HG03196 (cell line): ENCODE data around the gene BIRC7.

Experiments used
- ATAC-seq: cut with Tn5 transposase; IDR thresholded peaks from one replicate; pipeline ENCODE4 v1.9.1; 2021; ENCODE audit not compliant: unreplicated experiment

Gene BIRC7, protein sequence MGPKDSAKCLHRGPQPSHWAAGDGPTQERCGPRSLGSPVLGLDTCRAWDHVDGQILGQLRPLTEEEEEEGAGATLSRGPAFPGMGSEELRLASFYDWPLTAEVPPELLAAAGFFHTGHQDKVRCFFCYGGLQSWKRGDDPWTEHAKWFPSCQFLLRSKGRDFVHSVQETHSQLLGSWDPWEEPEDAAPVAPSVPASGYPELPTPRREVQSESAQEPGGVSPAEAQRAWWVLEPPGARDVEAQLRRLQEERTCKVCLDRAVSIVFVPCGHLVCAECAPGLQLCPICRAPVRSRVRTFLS

DNA sequence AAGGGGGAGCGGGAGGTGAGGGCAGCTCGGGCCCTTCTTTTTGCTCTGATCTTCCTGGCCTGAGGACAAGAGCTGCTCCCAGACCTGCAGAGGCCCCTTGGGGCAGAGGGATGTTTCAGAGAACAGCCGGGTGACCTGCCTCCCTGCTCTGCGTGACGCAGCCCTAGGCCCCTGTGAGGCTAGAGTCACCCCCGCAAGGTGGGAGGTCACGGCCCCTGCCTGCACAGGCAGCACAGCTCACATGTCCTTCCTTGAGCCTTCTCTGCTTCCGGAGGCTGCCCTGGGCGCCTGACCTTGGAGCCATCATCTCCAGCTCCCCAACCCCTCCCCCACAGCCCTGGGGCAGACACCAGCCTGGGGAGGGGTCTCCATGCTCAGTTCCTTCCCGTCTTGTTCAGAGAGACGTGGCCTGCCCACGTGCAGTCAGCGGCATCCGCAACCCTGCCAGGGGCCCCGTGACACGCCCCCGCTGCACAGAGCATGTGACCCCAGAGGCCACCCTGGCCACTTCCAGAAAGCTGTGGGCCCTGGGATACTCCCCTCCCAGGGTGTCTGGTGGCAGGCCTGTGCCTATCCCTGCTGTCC is at the start of gene BIRC7:
Gene BIRC7, plus strand, starts transcription at position 507 of the 585 bp plus-strand sequence. CDS start 192 bp downstream, outside the sequence.
- no peak for ATAC-seq

DNA sequence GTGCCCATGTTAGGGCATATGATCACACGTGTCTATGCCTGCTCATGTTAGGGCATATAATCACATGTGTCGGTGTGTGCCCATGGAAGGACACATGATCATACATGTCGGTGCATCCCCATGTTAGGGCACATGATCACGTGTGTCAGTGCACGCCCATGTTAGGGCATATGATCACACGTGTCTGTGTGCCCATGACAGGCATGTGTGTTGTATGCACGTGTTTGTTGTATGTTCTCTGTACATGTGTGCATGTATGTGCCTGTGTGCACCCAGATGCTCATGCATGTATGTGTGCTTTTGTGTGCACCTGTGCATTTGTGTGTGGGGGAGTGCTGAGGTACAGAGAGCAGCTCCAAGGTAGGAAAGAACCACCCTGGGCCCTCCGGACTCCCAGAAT is 49.6 kb upstream of the BIRC7 start:
- no peak for ATAC-seq

DNA sequence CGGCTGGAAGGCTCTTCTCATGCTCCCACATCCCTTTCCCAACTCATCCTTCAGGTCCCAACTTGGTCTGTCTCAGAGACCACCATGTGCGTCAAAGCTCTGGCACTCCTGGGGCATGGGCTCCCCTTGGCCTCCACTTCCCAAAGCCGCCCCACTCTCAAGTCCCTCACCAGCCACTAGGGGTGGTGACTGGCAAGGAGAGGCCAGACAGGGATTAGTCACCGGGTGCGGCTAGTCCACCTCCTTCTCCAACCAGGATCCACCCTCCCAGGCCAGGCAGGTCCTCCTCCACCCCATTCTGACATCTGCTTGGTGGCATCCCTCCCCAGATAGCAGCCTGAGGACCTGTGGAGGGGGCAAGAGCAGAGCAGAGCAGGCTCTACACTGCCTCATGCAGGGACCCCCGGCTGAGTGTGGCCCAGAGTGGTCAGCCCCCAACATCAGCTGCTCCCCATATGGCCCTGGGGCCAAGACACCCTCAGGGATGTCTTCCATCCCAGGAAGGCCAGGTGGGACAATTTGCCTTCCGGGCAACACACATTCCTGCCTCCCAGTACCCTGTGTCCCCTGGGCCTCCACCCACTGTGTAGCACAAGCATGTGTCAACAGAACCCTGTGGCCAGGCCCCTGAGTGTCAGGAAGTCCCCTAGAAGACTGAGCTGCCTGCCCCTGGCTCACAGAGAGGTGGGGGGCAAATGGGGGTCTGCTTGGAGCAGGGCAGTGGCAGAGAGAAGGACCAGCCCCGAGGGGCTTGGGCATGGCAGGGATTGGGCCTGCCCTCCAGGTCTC is 49.0 kb upstream of the BIRC7 start:
- no peak for ATAC-seq

DNA sequence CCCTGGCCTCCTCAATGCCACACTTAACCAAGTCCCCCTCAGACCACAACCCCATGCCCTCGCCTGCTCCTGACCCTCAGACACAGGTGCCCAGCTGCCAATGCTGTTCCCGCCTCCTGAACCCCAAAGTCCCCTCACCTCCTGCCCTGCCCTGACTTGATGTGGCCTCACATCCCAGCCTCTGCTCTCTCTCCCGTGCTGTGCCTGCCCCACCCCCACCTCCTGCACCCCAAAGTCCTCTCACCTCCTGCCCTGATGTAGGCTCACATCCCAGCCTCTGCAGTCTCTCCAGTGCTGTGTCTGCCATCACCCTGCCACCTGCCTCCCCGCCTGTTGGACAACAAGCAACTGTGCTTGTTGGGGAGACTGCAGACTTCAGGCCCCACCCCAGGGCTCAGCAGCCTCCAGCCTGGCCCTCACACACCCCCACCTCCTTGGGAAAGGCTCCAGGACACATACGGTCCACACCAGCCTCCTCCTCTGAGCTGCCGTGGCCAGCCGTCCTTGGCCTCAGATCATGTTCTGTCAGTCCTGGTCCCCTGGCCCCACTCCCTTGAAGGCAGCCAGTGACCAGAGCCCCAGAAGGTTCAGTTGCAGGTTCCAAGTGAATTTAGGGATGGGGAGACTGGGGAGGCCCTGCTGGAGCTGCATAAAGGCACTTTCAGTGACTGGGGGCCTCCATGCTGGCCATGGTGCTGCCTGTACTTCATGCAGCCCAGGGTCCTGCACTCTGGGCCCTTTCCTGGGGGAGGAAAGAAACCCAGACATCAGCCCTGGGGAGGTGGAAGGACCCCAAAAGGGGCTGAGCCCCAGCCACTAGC is 48.2 kb upstream of the BIRC7 start:
- no peak for ATAC-seq

DNA sequence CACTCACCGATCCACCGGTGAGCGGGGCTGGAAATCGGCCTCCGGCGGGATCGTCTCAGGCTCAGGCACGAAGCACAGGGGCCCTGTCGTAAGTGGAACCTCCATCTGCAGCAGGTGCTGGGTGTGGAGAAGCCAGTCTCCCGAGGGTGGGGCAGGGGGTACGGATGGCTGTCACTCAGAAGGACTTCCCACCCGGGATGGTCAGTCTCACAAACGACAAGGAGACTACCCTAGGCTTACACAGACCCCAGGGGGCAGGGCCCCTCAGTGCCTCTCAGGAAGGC is 47.6 kb upstream of the BIRC7 start:
- ATAC-seq = no peak

DNA sequence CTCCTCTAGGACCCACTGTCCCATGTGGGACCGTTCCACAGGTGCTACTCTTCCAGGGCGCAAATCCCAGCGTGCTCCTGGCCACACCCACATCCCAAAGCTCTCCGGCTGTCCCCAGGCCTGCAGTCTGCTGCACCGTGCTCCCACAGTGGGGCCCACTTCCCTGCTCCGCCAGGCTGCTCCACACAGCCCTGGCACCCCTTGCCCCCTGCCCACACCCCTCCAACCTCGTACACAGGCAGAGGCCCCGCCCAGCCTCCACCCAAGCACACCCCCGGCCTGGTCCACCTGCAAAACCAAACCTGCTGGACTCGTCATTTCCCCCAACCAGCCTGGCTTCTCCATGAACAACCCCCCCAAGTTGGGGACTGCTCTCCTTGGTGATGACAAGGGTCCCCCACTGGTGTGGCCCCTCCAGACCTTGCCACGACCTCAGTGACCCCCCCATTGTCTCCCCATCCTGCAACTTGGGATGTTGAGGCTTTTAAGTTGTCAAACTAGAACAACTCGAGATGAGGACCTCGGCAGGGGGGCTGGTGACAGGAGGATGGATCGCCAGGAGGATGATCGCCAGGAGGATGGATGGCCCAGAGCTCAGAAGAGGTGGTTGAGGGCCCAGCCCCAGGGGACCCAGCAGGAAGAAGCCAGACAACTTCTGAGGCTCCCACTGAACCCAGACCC is 46.9 kb upstream of the BIRC7 start:
- no peak for ATAC-seq

DNA sequence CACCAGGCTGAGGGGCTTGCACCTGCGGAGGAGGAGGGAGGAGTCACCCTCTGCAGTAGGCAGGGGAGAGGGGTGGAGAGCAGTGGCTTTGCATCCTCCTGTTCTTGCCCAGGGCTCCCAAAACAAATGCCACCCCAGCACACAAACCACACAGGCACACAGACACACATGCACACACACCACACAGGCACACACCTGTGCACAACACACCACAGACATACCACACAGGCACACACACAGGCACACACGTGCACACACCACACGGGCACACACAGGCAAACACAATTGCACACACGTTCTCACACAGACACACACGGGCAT is 46.4 kb upstream of the BIRC7 start:
- ATAC-seq = no peak

DNA sequence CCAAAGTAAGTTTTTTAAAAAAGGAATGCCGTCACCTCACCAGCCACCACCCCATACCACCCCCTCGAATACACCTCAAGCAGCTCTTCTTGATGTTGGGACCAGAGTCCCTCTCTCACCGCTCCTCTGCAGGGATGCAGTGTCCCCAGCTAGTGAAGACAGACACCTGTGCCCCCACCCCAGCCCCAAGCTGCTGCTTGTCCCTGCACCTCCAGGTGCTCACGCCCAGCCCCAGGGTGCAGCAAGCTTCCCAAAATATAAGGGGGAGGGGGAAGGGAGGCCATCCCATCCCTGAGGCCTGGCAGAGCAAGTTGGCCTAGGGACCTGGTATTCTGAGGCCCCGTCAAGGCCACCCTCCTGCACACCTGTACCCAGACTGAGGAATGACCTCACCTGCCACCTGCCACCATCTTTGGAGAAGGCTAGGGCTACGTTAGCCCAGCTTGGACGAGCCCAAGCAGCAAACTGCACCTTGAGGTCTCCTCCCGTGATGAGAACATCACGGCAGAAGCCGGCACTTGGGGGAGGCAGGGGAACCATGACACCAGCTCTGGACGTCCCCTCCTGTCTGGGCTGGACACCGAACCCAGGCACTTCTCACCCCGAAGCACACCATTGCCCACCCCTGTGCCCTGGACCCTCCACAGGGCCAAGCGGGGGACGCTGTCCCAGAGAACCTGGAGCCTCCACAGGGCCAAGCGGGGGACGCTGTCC is 45.7 kb upstream of the BIRC7 start:
- no peak for ATAC-seq

DNA sequence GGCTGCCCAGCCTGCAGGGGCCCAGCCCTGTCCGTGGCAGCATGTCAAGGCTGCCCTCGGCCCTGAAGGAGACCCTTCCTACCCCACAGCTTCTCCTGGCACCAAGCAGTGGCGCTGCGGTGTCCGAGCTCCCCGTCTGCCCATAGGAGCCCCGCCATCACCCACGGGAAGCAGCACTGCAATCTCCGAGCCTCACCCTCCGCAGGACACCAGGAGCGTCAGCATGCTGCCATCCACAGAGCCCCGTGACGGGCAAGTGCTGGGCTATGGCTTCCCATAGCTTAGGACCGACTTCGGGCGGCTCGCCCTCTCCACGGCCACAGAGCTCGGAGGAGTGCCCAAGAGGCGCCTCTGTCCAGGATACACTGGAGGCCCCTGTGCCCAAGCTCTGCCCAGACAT is 44.9 kb upstream of the BIRC7 start:
- no peak for ATAC-seq

DNA sequence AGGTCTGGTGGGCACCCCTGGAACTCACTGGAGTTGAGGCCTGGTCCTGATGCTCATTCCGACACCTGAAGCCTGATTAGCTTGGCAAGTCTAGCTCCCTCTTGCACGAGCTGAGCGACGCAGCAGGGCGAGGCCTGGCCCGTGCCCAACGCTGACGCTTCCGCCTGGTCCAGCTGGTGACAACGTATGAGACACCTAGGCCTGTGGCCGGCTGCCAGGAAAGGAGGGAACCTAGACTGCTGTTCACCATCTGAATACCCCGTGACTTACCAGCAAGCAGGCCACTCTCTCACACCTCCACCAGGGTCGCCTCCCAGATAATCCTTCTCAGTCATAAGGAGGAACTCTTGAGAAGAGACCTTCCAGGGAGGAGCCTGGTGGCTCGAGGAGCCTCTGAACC is 44.3 kb upstream of the BIRC7 start:
- ATAC-seq = no peak

DNA sequence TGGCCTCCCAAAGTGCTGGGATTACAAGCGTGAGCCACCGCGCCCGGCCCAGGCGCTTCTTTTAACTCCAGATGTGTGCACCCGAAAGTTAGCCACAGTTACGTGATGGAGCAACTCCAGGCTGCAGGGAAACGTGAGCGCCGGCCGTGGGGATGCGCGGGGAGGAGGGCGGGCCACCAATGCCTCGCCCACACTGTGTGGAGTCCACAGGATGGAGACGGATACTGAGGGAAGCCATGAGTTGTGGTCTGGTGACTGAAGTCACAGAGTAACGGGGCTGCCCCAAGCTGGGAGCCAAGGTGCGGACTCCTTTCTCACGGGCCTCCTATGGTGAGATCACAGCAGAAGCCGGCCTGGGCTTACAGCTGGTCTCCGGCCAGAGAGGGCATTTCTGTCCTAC is 43.0 kb upstream of the BIRC7 start:
- ATAC-seq = no peak

DNA sequence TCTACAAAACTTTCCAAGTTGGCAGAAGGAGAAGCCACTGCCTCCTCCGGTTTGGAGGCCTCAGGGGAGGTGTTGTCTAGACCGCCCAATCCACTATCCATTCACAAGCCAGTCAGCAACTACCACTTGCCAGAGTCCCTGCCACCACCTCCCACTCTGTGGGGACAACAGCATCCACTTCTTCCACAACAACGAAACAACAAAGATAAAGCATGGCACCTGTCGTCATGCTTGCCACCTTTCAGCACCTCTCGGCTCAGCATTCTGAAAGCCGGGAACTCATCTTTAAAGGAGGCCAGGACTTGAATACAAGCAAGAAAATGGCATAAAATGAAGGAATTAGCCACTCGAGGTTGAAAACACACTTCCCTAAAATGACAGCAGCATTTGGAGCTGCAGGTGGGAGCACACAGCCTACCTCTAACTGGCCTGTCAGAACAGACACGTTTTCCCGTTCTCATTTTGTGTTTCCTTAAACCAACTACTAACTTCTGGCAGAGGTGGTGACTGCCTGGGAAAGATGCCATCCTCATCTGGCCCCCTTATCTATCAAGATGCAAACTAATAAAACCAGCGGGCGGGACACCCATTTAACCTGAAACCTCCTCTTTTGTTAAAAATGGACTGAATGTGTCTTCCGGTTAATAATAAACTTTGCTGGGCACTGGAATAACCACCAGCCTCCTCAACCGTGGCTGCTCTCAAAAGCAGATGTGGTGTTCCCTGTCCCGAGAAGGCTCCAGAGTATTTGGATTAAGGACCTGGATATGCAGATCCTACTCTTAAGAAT is 41.5 kb upstream of the BIRC7 start:
- no peak for ATAC-seq

DNA sequence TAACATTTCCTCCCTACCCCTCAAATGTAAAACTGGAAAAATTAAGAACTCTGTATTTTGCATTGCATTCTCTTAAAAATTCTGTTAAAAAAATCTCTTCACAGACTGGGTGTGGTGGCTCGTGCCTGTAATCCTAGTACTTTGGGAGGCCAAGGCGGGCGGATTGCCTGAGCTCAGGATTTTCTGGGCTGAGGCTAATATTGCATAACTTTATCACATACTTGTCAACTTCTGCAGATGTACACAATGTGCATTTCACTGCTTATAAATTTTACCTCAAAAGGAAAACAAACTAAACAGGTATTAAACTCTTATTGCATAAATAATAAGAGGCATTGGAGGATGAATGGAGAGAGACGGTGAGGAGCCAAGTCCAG is 40.9 kb upstream of the BIRC7 start:
- no peak for ATAC-seq

DNA sequence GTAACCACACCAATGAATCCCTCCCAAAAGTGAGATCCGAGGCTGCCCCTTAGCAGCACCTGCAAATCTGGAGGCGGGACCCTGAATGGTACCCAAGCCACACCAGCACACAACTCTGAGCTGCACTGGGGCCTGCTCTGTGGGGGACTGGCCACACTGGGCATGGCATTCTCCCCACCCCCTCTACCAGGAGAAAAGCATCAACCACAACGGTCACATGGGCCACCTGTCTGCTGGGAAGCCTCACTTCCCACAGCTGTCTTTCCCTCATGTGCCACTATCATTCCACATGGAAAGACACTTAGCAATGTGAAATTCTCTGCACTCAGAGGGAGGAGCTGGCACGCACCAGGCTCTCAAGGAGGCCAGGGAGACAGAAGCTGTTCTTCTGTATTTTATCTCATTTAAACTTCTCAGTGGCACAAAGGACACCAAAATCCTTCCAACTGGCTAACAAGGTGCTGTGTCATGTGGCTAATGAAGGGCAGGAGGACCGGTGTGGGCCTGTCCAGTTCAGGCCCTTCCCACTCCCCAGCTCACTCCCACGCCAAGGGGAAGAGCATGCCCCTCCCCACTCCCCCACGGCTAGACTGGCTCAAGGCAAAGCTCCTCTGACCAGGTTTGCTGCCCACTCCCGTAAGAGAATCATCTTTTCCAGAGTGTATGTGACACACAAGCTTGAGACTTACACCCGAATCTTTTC is 38.8 kb upstream of the BIRC7 start:
- no peak for ATAC-seq

DNA sequence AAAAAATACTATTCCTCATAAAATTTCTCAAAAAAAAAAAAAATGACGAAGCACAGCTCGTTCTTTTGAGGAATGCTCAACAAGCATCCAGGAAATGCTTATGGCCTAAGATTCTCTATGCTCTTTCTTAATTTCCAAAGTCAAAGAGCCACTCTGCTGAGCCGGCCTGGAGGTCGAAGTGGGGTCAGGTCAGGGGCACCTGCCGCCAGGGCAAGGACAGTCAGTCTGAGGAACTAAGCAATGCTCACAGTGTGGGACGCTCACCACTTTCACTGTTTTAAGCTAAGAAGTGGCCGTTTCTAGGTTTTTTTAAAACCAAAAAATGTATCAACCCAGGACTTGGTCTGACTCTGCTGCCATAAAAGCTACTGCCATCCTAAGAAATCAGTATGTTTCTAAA is 37.1 kb upstream of the BIRC7 start:
- ATAC-seq = no peak

DNA sequence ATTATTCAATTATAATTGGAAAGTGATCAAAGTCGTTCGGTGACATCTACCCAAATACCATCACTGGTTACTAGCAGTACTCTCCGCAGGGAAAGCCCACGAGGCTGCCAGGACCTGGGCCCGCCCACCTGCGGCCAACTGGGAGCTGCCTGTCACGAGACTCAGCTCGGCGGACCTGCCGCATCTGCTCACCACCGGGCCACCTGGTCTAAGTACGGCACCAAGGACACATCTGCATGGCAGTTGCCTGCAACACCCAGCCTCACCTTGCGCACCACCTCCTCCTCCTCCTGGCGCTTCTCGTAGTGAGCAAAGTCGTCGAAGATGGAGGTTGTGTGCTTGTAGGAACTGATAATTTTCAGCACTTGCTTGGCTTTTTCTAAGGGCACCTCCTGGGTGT is 33.7 kb upstream of the BIRC7 start:
- no peak for ATAC-seq

DNA sequence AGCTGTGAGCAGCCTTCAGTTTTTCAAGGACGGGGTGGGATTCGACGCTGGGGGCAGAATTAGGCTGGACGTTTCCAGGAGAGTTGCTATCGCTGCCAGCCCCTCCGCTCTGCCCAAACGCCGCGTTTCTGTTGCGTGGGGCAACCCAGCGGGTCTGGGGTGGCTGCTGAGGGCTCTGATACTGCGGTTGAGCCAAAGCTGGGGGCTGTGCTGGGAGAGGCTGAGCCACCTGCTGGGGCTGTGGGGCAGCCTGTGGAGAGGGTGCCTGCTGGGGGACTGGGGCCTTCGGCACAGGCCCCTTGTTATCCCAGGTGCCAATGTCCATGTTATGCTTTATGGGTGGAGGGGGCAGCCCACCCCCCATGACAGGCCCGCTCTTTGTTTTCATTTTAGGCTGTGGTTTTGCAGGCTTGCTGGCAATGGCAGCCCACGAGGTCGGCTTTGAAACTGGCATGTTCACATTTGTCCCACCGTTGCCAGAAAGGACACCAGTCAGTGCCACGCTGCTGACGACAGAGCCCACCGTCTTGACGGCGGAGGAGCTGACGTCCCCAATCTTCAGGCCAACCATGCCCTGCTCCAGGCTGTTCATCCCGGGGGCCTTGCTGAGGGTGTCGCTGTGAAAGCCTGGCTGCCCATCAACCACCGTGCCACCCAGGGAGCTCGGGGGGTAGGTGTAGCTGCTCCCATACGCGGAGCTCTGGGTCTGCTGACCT is 32.7 kb upstream of the BIRC7 start:
- ATAC-seq = no peak

DNA sequence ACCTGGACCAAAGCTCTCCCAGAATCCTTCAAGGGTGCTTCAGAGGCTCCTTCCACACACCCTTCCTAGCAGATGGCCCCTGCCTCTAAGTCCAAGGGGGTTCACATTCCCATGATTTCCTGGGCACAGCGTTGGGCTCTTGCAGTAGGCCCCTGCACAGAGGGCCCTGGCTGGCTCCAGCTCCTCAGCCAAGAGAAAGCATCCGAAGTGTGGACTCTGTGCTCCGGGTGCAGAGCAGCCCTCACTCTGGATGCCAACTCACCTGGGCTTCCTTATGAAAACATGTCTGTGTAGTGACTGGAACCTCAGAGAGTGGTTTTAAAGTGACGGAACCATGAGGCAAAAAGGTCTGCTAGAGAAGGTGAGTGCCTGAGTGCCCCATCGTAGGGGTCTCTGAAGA is 31.3 kb upstream of the BIRC7 start:
- no peak for ATAC-seq

DNA sequence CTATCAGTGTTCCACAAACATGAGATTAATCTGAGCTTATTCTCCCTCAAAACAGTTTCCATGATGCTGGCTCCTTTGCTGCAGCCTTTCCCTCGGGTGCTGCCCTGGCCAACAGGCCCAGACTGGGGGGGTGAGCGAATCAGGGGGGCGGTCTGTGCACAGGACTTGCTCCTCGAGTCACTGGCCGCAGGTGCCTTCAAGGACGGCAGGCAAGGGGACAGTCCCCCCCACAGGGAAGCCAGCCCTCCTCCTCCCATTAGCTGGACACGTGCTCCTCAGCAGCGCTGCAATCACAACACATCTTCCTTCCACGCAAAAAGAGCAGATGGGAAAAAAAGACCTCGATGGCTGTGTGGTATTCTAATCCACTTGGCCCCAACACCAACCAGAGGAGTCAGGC is 29.8 kb upstream of the BIRC7 start:
- no peak for ATAC-seq
